GM21423 (cell line): Measurements from ENCODE around the gene NCMAP.
"Not testable (repeated sequence)": the region's sequence is repeated elsewhere in the genome, so short reads cannot be mapped to it uniquely, and the experiment has no call there.

ENCODE experiments used
- ATAC-seq: cut with Tn5 transposase; IDR thresholded peaks from one replicate; pipeline ENCODE4 v1.9.1; 2021; ENCODE audit warnings: mild to moderate bottlenecking, moderate library complexity; ENCODE audit not compliant: unreplicated experiment

NCMAP gene

DNA sequence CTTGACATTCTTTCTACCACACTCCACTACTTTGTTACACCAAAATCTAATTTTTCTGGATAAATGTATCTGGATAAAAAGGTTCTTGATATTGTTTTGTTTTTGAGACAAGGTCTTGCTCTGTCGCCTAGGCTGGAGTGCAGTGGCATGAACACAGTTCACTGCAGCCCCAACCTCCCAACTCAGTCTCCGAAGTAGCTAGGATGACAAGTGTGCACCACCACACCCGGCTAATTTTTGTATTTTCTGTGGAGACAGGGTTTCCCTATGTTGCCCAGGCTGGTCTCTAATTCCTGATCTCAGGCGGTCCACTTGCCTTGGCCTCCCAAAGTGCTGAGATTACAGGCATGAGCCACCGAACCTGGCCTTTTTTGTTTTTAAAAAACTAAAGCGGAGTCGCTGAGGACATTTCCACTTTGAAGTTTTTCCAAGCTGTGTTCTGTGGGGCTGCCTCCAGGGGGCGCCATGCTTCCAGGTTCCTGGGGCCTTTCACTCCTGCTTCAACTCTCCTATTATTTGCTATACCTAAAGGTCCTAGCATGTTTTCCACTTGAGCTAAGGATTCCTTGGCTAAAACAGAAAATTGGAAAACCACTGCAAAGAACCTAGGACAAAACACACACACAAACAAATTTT, 14.1 kb upstream of the NCMAP start:
- ATAC-seq, result no peak

DNA sequence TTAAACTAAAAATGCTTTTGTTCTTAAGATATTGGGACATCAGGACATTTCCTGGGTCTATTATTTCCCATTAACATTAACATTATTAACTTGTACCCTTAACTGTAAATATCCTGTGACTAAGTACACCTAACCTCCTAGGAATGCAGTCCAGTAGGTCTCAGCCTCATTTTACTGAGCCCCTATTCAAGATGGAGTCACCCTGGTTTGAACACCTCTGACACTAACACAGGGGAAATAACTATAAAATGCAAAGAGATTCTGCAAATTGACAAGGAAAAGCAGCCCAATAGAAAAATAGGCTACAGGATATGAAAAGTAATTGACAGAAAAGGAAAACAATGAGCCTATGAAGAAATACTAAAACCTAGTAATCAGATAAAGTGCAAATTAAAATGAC, 11.6 kb upstream of the NCMAP start:
- ATAC-seq, result no peak

DNA sequence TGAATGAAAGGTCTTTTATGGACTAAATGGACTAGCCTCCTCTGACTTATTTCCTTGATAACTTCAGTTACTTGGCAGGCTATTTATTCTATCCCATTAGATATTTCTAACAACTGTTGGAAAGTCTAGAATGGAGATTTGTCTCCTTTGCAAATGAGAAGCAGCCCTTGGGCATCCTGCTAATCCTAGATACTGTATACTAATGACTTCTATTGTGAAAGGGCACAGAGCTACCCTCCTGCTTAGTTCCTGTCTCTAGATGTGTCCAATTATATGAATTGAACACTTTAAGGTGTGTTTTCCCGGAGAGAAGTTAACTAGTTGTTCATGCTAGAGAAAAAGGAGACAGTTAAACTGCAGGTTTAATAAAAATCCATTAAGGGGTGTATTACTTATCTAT, 10.2 kb upstream of the NCMAP start:
- ATAC-seq, result no peak

DNA sequence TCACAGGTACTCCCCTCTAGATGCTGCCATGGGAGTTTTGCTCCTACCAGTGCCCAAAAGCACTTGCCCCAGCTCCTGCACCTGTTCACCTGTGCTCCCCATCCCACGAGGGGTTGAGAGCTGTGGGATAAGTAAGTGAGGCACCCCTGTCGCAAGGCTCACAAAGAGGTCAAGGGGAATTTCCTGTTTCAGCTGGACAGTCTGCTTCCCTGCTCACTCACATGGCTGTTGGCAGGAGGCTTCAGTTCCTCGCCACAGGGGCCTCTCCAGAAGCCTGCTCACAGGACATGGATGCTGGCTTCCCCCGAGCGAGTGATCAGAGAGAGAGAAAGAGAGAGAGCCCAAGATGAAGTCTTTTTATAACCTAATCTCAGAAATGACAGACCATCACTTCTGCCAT, 8.7 kb upstream of the NCMAP start:
- no peak for ATAC-seq

DNA sequence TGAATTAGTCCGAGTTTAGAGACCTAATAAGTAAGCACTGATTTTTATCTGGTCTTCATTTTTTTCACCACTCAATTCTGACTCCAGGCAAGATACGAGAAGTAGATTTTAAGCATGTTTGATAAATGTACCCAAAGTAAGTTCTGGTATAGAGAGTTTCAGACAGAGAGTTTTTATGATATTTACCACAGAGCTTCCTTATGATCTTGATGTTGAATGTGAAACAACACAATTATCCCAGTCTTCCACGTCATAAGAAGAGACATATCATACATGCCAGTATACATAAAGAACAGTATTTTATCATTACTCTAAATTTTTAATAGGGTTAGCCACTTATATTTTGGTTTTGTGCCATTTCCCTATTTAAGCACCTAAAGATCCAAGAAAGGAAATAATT, 7.8 kb upstream of the NCMAP start:
- no peak for ATAC-seq

DNA sequence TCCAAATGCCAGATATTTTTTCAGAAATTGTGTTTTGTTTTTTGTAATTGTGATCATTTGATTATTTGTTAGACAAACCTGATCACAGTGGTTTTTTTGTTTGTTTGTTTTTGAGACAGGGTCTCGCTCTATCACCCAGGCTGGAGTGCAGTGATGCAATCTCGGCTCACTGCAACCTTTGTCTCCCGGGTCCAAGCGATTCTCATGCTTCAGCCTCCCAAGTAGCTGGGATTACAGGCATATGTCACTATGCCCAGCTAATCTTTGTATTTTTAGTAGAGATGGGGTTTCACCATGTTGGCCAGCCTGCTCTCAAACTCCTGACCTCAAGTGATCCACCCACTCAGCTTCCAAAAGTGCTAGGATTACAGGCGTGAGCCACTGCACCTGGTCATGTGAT, 6.7 kb upstream of the NCMAP start:
- not testable (repeated sequence) for ATAC-seq

DNA sequence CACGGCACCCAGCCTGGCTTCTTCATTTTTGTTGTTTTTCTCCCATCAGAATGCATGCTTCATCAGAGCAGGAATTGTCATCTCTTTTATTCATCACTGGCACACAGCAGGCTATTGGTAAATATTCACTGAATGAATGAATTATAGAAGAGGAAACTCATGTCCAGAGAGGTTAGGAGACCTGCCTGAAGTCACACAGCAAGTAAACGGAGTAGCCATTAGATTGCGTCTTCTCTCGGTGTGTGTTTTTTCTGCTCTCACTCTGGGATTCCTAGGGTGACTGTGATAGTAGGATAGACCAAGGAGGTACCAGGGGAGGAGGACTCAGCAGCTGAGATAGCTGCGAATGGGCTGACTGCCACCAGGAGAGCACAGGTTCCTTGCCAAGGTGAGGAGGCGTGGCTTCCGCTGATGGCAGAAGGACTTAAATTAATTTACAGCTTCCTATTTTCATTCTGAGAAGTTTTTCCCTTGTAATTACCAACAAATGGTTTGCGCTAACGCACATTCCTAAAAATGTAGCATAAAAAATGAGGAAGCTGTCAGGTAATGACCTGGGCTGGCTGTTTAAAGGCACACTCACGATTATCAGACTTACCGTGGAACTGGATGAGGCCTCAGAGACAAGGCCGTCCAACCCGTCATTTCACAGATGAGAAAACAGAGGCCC, 4.5 kb upstream of the NCMAP start:
- no peak for ATAC-seq

DNA sequence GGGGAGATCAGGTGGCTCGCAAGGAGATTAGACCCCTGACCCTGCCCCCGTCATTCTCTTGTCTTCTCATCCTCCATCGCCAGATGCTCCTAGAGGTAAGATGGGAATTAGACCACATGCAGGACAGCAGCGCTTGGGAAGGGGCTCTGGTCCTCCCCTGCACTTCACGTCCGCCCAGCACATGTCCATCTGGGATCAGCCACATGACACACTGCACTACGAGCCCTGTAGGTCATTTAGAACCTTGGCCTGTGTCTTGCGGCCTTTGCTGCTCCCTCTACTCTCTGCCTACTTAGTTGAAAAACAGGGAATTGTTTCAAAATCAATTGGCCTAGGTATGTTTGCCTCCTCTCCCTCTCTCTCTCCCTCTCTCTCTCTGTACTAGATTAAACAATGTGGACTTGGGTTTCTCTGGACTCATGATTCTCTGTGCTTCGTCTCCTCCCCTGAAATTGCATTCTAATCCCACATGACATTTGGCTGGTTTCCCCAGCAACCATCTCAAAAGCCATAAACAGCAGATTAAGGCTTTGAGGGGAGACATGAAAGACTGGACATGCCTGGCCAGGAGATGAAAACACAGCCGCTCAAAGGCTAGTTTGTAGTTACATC, 3.8 kb upstream of the NCMAP start:
- no peak for ATAC-seq

DNA sequence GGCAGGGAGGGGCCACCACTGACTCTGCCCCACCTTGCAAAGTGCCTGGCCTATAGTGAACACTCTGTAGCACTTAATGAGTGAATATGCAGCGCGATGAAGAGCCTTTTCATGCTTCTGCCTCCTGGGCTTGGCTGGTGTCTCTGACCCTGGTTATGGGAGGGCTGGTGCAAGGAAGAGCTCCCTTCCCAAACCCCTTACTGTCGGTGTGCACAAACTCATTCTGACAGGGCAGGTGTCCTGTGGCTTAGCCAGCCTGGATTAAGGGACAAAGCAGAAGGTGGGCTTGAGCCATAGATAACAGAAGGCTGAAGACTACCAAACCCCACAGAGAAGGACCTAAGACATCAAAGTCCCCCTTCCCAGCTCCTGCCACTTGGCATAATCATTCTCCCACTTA, 2.0 kb upstream of the NCMAP start:
- no peak for ATAC-seq

DNA sequence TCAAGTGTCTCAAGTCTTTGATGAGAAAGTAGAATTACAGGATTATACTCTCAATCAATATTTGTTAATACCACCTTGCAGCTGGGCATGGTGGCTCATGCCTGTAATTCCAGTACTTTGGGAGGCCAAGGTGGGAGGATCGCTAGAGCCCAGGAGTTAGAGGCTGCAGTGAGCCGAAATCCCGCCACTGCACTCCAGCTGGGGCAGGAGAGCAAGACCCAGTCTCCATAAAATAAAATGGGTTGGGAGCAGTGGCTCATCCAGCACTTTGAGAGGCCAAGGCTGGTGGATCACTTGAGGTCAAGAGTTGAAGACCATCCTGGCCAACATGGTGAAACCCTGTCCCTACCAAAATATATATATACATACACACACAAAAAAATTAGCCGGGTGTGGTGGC, 1.2 kb upstream of the NCMAP start:
- ATAC-seq, result no peak

DNA sequence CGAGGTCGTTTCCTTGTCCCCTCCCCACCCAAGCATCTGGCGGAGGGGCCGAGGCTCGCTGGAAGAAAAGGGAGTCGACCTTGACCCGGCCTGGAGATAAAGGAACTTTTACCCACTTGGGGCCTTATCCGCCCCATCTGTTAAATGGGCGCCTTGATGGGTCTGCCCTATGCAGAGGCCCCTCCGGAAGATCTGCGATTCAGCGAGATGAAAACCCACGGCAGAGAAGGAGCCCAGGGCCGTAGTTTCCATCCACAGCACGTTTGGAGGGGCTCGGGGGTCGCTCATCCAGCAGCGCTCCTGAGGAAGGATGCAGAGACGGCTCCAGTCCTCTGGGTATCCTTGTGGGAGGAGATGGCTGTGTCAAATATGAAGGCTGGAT, 518 bp downstream of the NCMAP start:
- no peak for ATAC-seq

DNA sequence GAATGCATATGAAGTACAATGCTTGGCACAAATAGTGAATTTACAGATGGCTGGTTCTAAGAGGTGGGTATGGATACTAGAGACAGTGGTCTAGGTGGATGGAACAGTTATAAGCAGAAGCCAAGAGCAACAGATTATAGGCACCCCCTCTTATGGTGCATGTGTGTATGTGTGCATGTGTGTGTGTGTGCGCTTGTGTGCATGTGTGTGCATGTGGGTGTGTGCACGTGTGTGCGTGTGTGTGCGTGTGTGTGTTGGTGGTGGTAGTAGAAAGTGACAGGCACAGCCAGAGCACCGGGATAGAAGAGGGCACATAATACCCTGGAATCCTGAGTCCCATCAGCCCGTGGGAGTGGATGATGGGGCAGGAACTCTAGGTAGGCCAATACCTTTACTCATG, 1.3 kb downstream of the NCMAP start:
- ATAC-seq, result no peak

DNA sequence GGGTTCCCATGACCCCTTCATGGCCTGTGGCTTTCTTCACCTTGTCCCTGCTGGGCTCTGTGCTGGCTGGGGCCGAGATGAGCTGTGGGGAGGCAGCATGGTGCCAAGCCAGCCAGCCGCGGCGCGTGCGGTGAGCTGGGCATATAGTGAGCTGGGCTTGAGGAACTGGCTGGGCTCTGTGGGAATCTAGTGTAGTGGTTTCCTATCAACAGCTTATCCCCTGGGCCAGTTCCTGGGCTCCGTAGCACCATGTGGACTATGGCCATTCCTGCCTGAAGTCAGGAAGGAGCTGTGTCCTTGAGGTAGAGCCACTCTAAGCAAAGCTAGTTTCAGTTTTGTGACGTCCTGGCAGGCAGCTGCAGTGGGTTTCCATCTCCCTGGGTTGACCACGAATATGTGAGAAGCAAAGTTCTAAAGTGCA, 1.8 kb downstream of the NCMAP start:
- no peak for ATAC-seq

DNA sequence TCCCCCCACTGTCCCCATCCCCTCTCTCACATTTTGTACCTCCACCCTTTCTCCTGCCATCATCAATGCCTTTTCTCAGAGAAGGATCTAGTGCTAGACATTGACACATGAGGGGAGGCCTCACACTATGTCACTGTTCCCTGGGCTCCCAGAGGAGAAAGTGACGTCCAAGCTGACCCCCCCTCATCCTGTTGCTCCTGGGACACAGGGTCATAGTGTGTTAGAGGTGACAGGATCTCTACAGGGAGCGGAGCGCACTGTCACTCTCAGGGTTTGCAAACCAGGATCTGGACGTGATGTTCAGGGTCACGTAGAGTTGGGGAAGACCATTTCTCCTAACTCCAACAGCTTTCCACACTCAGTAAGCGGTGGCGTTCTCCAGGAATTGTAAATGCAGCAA, 2.6 kb downstream of the NCMAP start:
- no peak for ATAC-seq

DNA sequence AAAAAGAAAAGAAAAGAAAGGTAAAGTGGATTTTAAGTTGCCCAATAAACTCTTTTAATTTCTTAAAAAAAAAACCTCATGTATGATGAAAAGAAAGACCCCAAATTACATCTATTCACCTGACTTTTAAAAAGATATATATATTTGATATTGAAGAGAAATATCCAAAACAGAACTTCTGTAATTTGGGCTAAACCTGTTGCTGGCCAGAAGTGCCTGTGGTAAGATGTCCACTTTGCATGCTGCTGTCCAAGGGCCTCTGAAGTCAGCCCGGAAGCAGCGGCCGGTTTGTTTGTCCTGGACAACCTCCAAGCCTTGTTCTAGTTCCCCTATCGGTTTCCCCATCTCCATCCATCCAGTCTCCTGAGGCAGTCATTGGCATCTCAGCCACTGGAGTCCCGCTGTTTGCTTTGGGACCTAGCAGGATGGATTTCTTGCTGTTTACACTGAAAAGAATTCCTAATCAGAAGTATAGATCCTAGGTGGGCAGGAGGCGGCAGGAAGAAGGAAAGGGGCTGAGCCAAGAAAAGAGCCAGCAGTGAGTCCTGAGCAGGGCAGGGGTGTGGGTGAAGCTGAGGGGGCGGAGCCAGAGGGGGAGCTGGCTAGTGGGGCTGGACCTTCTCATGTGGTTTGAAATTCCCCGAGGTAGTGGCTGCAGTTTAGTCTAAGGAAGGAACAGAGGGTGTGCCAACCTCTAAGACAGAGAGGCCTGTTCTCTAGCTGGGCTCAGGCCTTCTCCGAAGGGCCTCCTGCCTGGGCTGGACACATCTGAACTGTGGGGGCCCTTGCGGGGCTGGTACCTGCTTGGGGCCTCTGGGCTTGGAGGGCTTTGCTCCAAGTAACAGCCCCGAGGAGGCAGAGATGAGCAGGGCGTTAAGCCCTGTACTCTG, 3.3 kb downstream of the NCMAP start:
- no peak for ATAC-seq

DNA sequence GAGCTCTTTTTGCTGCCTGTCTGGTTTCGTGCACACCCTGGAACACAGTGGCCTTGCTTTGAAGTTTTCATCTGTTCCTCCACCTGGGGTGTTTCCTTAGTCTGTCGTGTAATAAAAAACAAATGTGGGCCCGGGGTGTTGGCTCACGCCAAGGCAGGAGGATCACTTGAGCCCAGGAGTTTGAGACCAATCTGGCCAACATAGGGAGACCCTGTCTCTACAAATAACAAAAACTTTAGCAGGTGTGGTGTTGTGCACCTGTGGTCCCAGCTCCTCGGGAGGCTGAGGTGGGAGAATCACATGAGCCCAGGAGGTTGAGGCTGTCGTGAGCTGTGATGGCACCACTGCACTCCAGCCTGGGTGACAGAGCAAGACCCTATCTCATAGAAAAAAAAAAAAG, 4.5 kb downstream of the NCMAP start:
- ATAC-seq, result no peak

DNA sequence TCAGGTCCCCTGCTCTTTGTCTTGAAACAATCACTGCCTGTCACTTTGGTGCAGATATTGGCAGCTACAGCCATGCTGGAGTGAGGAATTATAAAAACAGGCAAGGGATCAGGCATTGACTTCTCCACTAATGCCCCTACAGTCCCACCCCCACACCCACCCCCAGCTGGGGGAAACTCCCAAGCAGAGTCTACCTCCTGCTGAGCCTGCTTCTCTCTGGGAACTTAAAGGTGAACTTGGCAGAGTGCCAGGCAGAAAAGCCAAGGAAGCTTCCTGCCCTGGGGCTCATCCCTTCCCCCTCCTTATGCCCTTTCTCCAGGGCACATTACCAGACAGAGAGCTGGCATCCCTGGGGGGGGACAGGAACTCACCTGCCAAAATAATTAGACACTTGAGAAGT, 6.7 kb downstream of the NCMAP start:
- no peak for ATAC-seq

DNA sequence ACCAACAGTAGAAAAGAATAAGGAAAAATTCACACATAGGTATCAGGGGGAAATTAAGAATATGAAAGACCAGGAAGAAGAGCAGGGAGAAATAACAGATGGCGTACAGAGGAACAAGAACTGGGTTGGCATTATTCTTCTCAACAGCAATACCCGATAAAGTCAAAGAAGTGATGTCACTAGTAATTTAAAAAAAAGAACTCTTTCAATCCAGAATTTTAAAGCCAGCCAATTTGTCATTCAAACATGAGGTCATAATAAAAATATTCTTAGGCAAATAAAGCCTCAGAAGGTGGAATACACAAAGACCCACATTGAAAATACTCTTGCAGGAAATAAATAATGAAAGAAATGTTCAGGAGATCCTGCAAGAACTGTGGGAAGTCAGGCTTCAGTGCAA, 8.8 kb downstream of the NCMAP start:
- ATAC-seq, result no peak

DNA sequence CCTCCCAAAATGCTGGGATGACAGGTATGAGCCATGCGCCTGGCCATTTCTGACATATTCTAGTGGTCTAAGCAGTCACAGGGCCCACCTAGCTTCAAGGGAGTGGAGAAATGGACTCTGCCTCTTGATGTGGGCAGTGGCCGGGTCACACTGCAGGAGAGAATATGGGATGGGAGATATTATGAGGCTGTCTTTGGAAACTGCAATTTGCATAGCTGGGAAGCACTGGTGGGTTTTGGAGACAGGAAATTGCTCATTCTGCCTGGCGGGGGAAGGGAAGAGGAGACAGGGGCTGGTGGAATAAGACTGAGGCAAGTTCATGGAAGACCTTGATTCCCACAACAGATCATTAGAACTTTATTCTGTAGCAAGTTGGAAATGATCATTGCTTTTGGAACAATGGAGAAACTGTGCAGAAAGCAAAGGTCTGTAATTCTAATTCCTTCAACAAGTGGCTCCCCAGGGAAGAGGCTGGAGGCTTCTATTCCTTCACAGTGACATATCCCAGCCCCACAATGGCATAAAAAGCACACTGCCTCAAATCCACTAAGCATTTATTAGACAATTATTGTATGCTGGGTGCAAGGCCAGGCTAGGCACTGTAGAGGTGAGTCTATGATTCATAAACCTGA, 10.5 kb downstream of the NCMAP start:
- ATAC-seq, result no peak

DNA sequence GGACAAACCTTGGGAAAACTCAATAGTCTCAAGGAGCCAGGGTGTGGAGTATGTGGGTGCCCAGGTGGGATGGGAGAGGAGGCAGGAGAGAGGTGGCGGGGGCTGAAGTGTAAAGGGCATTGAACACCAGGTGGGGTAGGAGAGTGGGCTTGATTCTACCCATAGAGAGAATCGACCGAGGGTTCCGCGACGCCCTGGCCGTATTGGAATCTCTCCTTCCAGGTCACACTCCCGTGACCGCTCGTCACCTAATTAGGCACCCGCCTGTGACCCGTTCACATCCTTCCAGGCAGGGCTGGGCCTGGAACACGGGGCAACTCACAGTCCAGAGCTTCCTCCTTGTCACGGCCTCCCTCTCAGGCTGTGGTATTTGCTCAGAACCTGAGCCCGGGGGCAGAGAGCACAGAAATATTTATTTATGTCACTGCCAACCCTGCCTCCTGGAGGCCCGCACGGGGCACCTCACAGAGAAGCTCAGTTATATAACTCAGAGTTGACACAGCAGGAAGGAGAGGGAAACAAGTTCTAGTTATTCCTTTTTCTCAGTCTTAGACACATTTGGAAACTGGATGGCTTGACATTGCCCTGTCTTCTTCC, 12.0 kb downstream of the NCMAP start:
- no peak for ATAC-seq

DNA sequence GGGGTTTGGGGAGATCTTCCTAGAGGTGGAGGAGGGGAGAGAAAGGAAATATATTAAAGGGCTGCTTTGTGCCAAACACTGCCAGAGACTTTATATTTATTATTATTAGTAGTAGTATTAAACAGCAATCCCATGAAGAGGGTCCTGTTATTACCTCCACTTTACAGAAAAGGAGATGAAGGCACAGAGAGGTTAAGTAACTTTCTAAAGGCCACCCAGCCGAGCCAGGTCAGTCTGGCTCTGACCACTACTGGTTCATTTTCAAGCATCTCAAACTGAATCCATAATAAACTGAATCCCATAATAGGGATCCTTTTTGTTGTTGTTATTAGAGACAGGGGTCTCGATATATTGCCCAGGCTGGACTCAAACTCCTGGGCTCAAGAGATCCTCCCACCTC, 12.6 kb downstream of the NCMAP start:
- ATAC-seq, result no peak
